Measurements from ENCODE around the gene MAPKAP1.
A peak's percentile ranks its signal among the peaks of the same experiment; 100 is the strongest.

MAPKAP1 gene

DNA sequence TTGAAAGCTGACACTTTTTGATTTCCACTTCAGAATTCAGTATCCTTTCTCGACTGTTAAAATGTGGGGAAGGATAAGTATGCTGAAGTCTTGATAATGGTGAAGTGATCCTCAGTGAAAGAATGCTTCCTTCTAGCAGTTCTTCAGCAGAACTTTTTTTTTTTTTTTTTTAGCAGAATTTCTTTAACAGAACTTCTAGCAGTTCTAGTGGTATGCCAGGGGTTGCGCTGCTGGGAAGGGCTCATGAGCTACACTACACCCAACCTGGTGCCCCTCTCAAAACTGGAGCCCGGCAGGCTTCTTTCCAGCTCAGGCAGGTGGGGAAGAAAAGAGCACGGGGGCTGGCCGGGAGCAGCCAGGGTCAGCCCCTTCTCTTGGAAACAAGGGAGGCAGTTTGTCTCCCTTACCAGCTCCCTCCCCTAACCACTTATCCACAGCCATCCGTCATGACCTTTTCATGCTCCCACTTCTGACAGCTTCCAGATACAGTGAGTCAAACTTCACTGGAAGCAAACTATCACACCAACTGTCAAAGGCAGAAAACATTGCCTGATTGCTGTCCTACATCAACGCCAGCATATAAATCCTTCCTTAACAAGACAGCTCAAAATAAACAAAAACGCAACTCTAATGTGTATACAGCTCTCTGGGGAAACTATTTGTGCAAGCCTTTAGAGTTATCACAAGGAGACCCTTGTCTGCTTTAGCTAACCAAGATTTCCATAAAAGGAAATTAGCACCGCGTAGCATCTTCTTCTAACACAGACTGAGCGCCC lies 233.9 kb downstream of the MAPKAP1 start:
- DNase-seq: no peak

DNA sequence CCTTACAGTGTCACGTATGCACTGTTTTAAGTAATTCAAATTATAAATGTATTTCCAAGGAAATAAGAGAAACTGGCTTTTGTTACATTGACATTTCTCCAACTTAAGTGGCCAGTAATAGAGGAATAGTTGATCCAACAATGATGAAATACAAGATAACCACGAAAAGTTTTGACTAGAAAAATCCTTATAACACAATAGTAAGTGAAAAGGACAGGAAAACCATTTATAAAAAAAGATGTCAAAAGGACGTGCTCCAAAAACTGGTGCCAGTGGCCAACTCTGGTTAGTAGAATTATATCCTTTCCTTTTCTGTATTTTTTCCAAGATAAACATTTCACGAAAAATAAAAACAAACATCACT lies 234.5 kb downstream of the MAPKAP1 start:
- DNase-seq: no peak

DNA sequence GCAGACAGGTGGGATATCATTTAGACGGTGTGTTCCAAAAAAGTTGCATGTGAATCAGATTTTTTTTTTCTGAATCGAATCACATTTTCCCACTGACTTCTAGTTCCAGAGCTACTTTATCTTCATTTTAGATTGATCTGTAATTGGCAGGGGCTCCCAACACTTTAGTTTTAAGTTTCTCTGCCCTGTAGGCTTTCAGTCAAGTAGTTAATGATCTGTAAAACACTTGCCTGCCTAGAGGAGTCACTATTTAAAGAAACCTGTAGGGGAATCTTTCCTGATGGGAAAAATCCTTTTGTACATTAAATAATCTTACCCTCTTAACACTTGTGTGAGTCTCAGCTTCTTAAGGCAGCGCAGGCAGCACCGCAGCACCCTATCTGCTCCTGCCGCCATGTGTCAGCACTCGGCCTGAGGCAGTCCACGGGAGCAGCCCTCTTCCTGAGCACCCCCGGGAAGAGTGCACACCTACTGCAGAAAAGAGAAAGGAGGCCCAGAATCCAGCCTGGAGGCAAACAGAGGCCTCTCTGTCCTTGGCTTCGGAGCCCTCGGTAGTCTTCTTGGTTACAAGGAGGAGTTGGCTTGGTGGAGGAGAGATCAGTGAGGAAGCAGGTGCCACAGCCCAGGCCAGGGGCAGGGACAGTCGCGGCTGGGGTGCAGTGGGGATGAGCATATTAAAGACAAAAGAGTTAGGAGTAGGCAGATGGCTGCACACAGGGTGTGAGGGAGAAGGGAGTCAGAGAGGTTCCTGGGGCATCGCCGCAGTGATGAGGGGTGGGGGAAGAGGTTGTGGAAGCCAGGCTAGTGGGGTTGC lies 236.0 kb downstream of the MAPKAP1 start:
- no peak for DNase-seq

DNA sequence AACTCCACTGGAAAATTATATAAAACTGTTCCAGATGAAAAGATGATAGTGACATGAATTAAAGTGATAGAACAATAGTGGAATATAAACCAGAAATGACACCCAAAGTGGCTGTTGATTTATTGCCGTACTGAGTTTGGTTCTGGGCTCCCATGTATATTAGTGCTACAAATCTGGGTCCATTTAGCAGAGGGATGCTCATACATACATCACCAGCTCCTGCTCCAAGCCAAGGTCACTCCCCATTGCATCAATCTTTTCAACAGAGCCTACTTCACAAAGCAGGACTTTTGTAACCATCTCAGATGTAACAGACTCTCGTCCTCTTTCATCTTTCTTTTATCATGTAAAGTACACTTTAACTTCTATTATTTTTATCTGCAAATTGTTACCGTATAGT lies 236.8 kb downstream of the MAPKAP1 start:
- no peak for DNase-seq

DNA sequence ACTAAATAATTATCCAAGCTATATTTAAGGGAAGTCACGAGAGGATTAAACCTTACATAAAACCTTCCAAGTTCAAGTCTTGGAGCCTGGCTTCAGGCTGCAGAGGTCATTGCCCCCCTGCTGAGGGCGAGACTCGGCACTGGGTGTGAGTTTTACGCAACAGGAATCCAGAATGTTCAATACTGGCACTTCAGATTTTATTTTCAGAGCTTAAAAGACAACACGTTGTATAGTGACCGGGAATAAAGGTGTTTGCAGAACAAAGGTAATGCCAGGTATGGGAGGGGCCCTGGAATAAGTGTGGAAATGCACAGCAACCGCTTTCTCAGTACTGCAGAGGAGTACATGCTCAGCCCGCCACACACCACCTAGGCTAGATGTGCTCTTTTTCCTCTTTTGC lies 238.4 kb downstream of the MAPKAP1 start:
- DNase-seq: no peak

DNA sequence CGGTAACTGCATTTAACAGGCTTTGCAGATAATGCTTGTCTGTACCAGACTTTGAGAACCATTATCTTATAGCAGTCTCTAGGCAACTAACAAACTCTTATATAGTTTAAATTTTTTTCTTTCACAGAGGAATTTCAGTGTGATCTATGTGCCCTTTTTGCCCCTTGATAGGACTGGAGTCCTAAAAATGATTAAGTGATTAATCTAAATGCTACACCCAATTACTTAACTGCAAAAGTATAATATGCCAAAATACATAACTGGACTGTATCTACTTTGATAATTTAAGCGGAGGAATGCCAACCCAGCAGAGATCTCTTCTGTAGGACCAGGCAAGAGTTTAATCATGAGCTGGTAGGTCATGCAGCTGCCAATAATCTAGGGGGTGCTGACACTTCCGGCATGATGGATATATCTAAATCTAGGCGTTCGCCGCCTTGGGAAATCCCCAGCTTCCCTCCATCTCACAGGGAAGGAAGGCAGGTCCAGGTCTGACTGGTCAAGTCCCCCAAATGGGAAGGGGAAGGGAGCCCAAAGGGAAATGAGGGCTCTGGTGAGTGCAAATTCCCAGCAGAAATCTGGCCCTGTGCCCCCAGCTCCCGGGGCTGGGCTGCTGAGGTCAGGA lies 239.8 kb downstream of the MAPKAP1 start:
- no peak for DNase-seq

DNA sequence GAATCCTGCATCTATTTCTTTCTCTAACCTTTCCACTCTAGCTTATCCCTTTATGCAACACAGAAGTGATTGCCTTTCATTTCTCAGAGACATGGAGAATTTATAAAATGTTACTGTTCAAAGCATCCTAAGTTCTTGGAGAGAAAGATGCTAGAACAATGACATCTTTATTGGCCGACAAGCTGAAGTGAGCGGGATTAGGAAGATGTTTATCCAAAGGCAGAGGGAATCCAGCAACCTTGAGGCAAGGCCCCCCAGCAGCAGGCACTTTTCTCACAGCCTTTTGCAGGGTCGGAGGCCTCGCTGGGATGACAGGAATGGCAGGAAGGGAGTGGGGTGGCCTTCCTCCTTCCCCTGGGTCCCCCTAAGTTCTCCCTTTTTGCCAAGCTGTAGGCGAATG lies 240.6 kb downstream of the MAPKAP1 start:
- no peak for DNase-seq

DNA sequence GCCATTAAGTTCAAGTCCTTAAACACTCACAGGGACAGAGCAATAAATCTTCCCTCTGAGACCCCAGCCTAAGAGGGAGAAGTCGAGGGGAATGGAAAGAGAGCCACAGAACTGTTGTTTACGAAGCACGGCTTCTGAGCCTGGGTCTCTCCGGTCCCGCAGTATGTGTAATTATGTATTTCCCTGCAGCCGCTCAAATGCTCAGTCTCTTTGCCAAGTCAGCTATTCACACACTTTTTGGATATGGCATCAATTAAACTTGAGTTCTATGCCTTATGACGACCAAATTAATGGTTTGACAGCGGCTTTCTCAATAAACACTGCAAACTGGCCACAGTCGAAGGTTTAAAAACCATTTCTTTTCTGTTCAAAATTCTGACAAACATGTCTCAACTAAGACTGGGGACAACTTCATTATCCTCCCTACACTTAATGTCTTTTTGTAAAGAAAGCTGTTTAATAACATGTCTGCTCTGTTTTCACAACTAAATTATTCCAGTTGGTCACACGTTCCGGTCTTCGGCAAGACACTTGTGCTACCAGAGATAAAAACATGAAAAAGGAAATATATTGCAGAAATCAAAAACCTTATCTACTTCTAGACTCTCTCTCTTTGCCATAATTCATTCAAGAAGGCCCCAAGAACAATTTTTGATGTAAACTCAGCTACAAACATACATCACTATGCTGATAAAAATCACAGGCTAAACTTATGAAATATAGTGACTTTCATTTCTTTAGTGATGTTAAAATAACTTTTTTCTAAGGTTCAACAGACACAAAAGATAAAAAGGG lies 242.2 kb downstream of the MAPKAP1 start:
- no peak for DNase-seq

DNA sequence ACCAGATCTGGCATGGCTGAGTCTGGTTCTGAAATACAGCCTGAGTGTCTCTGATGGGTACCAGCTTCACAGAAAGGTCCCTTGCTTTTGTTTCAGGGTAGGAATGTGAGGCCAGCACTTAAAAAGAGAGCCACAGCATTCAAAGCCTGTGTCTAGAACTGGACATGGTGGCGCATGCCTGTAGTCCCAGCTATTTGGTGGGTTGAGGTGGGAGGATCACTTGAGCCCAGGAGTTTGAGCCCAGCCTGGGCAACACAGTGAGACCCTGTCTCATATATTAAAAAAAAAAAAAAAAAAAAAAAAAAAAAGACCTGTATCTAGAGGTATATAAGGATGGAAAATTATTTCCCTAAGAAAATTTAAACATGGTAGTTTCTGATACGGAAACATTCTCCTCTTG lies 243.1 kb downstream of the MAPKAP1 start:
- DNase-seq: no peak

DNA sequence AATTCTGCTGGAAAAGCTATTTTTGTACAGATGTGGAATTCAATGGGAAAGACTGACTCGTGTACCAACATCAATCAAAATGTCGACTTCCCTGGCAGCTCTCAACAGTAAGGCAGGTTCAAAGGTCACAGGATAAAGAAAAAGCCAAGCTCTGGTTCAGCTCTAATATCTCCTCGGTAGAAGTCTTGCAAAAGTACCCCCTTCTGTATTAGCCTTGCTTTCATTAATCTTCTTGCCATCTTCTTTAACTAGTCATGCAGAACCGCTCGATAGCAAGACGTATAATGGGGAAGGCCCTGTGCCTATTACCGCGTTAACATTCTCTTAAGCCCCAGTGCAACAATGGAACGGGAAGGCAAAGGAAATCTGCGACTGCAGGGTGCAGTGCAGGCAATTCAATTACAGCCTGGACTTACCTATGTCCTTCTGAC lies 244.1 kb downstream of the MAPKAP1 start:
- no peak for DNase-seq

DNA sequence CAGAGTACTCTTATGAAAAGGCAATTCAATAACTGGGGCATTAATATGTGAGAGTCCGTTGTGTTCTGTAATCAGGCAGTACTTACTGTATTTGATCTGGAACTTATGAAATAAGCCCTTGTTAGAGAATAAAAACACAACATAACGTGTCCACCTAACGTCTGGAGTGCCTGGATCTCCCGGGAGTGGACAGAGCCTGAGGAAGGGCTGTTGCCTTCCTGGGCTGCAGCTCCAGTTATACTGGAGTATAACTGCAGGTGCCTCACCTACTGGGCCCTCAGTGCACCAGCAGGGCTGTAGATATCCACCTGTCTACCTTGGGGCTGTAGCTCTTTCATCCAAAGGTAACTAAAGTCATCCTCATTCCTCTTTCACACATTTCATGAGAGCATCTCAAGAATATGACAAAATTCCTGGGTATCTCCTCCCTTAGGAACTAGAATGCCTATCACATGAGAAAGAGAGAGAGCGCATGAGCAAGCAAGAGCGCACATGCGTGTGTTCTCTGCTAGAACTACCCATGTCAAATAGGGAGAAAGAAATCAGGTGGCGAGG lies 245.3 kb downstream of the MAPKAP1 start:
- DNase-seq: no peak

DNA sequence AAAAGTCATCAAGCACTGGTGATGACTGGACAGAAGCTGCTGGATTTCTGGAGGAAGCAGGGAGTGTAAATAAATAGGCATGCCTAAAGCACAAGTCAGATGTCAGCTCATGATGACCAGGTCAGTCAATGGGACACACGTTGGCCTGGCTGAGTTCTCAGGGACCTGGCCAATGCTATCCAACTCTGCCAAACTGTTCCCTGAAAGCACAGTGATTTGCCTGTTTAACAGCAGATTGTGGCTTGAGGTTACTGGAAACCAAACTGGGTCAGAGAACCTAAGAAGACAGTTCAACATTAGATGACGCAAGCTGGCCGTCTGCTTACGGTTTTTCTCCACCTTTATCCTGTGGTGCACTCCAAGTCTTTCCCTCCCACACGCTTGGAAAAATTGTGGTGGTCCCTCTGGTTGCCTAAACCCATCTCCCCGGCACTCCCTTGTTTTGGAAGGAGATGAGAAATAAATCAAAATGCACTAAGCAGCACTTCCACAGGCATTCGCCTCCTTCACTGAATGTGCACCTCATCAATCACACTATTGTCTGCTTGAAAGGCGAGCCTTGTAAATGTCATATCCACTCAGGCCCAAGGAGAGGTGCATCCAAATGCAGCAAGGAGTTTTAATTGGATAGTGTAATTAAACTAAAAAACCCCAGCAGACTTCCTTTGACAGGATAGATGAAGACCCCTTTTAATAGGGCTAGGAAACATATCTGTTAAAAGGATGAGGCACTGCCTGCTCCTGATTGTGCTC lies 245.9 kb downstream of the MAPKAP1 start:
- DNase-seq: no peak

DNA sequence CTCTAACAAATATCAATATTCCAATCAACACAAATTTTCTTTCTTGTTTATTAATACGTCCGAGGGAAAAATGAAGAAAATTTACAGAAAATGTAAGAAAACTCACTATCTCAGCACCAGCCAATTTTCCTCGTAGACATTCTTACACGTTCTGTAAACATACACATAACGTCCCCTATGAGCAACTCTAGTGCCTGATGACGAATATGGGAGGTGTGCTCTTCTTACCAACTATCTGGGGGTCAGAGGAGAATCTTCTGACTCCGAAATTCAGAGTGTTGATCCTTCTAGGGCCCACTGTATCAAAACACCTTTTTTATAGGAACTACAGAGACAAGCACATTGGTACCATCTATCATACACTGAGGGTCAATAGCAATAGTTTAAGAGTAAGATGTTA lies 246.7 kb downstream of the MAPKAP1 start:
- DNase-seq: no peak

DNA sequence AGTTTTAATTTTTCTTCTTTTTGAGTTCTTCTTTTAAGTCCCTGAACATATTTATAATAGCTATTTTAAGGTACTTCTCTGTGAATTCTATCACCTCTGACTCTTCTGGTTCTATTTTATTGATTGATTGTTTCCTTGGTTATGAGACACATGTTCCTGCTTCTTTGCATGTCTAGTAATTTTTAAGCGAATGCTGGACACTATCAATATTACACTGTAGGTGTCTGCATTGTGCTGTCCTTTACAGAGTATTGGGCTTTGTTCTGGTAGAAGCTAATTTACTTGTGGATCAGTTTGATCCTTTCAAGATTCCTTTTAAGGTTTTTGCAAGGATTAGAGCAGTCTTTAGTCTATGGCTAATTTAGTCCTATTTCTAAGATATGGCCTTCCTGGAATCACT lies 249.7 kb downstream of the MAPKAP1 start:
- DNase-seq: no peak

DNA sequence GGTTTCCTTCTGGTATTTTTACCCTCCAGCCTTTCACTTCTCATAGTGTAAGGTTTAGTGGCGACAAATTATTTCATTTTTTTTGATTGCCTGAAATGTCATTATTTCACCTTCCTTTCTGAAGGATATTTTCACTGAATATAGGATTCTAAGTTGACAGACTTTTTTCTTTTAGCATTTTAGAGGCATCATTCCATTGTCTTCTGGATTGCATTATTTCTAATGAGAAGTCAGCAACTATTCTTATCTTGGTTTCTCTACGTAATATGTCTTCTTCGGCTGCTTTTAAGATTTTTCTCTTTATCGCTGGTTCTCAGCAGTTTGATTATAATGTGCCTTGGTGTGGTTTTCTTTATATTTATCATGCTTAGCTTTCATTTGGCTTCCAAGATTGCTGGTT lies 251.1 kb downstream of the MAPKAP1 start:
- DNase-seq: no peak

DNA sequence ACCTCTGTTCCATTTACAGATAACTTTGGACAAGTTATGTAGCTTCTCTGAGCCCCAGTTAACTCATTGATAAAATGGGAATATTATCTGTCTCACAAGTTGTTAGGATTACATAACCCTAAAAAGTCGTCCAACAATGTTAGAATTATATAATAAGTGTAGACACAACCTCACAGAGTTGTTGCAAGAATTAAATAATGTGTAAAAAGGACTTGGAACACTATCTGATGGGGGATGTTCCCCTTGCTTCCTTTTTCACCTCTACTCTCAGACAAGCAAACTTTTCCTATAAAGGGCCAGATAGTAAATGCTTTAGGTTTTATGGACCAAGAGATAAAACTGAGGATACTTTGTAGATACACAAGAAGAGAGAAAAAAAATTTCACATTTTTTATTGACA lies 251.9 kb downstream of the MAPKAP1 start:
- DNase-seq: no peak

DNA sequence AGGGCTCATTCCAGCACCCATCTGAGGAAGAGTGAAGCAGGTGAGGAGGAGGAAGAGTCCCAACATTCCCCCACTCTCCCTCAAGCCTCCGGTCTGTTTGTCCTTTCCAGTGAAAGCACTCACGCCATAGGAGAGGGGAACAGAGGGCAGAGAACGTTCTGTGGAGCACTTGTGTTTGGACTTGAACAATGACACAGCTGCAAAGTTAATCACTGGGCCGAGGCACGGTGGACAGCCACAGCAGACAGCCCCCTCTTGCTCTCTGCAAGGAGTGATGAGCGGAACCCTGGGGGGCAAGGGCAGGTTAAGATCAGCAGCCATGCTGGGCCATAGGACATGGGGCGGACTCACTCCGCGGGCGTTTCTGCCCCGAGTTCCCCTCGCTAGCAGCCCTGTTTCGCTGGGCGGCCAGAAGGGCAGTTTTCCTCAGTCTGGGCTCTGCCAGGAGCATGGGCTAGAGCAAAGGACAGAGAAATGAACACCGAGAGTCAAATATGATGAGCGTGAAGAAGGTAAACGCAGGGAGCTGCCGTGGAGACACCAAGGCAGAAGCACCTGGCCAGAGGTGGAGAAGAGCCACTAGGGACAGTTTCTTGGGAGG lies 259.7 kb downstream of the MAPKAP1 start:
- DNase-seq: no peak

DNA sequence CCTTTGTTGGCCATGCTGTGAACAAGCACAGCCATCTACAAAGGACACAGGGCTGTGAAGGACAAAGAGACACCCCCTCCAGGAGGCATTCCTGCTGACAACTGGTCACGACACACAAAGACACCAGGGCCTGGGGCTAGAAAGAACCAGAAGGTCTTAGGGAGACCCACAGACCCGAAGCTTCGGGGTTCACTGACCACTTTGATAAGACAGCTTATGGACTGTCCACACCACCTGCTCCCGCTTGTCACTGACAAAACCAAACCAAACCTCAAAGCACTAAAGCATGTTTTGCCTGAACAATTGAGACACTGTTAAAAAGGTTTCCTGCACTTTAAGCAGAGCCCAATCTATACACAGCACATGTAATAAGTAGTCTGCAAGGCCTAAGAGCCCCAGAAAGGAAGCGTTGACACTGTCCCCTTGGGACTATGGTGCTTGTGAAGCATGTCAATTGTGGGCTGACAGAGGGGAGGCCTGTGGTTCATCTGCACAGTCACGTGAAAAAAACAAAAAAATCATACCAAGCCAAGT lies 260.4 kb downstream of the MAPKAP1 start:
- peak in 1 of 2 donors; percentile 76 for DNase-seq

DNA sequence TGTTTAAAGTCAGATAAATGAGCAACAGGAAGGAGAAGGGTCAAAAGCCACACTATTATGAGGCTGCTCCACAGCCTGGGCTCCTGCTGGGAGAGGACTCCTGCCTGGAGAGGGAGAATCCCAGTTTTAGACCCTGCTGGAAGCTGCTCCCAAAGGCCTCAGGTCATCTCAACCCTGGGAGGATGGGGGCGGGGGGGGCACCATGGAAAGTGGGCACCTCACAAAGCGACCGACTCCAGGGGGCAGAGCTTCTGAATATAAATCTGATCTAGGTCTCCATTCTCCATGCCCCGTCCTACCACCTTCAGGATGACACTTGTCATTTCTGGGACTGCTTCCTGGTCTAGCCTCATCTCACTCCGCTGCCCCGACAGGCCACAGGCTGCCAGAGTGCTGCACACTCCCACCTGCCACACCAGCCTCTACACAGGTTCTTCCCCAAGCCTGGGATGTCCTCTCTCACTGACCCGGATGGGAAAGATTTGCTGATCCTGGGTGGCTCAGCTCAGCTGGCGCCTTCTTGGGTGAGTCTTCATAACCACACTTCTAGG lies 262.0 kb downstream of the MAPKAP1 start:
- DNase-seq: no peak

DNA sequence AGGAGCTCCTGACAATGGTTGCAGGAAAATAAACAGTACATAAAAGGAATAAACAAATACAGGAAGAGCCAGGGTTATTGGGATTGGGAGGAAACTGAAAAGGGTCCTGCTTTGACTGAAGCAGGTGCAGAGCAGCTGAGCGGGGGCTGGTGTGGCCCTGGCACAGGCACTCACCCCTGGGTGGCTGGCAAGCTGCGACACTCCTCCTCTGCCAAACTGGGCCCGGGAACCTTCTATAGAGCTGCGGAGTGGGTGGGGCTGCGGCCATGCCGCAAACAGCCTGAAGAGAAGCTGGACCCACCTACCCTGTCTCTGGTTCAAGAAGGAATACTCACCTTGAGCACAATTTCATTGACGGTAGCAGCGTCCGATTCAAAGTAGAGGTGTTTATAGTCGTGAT lies 262.8 kb downstream of the MAPKAP1 start:
- no peak for DNase-seq

DNA sequence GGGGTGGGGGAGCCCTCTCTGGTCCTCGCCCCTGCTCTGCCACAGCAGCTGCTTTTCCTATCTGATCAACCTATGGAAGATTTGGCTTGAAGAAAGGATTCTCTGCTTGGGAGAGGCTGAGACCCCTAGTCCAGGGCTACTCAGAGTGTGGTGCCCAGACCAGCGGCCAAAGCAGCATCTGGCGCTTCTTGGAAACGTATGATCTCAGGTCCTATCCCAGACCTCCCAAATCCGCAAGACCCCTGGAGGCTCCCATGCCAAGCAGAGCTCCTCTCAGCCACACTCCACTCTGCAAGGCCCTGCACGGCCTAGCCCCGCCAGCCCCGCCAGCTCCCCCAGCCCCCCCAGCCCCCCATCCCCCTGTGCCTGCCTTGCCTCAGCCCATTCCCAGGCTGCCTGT lies 263.6 kb downstream of the MAPKAP1 start:
- no peak for DNase-seq
